ENCODE measurements around the gene CEACAM19. TPM values are rescaled to one million over a fixed set of nuclear protein-coding genes. Genes with fewer than 3 reads are reported as not detected.
"Not testable (repeated sequence)": the region's sequence is repeated elsewhere in the genome, so short reads cannot be mapped to it uniquely, and the experiment has no call there.

CEACAM19 gene
- total RNA-seq, 6 experiments from 2014 or later = 1.8 to 2.5 (median 2.1) TPM

GRCh38 chr19:44705502-44706010, 34.3 kb downstream of the CEACAM19 start:
- H3K4me3 Mint-ChIP-seq = no peak overlapping the region
- no peak for DNase-seq

GRCh38 chr19:44706506-44707236, 35.4 kb downstream of the CEACAM19 start:
- DNase-seq = no peak
- H3K27ac Mint-ChIP-seq = no peak overlapping the region

More at GRCh38 chr19:44705502-44706010, 34.3 kb downstream of the CEACAM19 start:
- H3K27ac Mint-ChIP-seq = no peak overlapping the region
- TF ChIP-seq CTCF (IDR thresholded peaks at IDR 0.05) = no peak
- H3K36me3 Mint-ChIP-seq (ENCODE audit: low read depth) = no peaks in the 10 kb centered on the region
- H3K9me3 Mint-ChIP-seq = no peaks in the 10 kb centered on the region
- H3K27me3 Mint-ChIP-seq (ENCODE audit: insufficient read depth) = no peaks in the 10 kb centered on the region; the same call in none of the 2 replicates
- H3K4me1 Mint-ChIP-seq (ENCODE audit: low read depth) = no peaks in the 10 kb centered on the region

GRCh38 chr19:44707794-44708193, 36.5 kb downstream of the CEACAM19 start:
- Mint-ChIP-seq H3K36me3 (ENCODE audit: low read depth) (no peaks in the 10 kb centered on the region), H3K27me3 (ENCODE audit: insufficient read depth) (peaks cover 7% of the 10 kb centered on the region), H3K27ac (no peak overlapping the region), H3K4me3 (no peak overlapping the region), H3K4me1 (ENCODE audit: low read depth) (no peaks in the 10 kb centered on the region), H3K9me3 (no peaks in the 10 kb centered on the region)
- TF ChIP-seq CTCF (IDR thresholded peaks at IDR 0.05) = no peak
- no peak for DNase-seq

More at GRCh38 chr19:44706506-44707236, 35.4 kb downstream of the CEACAM19 start:
- no peak overlapping the region for H3K4me3 Mint-ChIP-seq
- H3K9me3 Mint-ChIP-seq = no peaks in the 10 kb centered on the region
- TF ChIP-seq CTCF (IDR thresholded peaks at IDR 0.05) = no peak
- H3K36me3 Mint-ChIP-seq (ENCODE audit: low read depth) = no peaks in the 10 kb centered on the region
- no peaks in the 10 kb centered on the region for H3K4me1 Mint-ChIP-seq (ENCODE audit: low read depth)
- H3K27me3 Mint-ChIP-seq (ENCODE audit: insufficient read depth) = no peaks in the 10 kb centered on the region; the same call in none of the 2 replicates

- no peaks in the 10 kb centered on the region for H3K9me3 Mint-ChIP-seq
- no peak for TF ChIP-seq CTCF (IDR thresholded peaks at IDR 0.05)
- no peak overlapping the region for H3K4me3 Mint-ChIP-seq
- H3K27me3 Mint-ChIP-seq (ENCODE audit: insufficient read depth) = peaks cover 12% of the 10 kb centered on the region
- H3K36me3 Mint-ChIP-seq (ENCODE audit: low read depth) = no peaks in the 10 kb centered on the region
- no peak for DNase-seq
- H3K4me1 Mint-ChIP-seq (ENCODE audit: low read depth) = no peaks in the 10 kb centered on the region
- H3K27ac Mint-ChIP-seq = no peak overlapping the region
These were observed 37.7 kb downstream of the CEACAM19 start for GRCh38 chr19:44708940-44709339.

GRCh38 chr19:44709434-44710266, 38.4 kb downstream of the CEACAM19 start:
- not testable (repeated sequence) for DNase-seq; H3K4me3 Mint-ChIP-seq; H3K9me3 Mint-ChIP-seq; H3K36me3 Mint-ChIP-seq (ENCODE audit: low read depth); H3K27ac Mint-ChIP-seq; H3K4me1 Mint-ChIP-seq (ENCODE audit: low read depth)
- H3K27me3 Mint-ChIP-seq (ENCODE audit: insufficient read depth) = peaks cover 12% of the 10 kb centered on the region
